Transverse colon (tissue), 4 donors: ENCODE data around the gene LRFN2.

Experiments used
- CTCF ChIP-seq, 5 experiments: fragments of 200-600 bp in 3 of 5; fragments of 450-650 bp in 2 of 5; sonication (generic) in 3 of 5; IDR thresholded peaks; 1 replicate in 2 of 5; 2 replicates in 3 of 5; pipeline ENCODE4 v1.5.1; 2016 to 2017; ENCODE audit warnings: antibody characterized with exemption in 5 of 5, inconsistent platforms in 3 of 5, mild to moderate bottlenecking in 2 of 5, moderate library complexity in 1 of 5
- POLR2A ChIP-seq: fragments of 450-650 bp; IDR thresholded peaks from one replicate; pipeline ENCODE4 v1.6.1; 2016; ENCODE audit warnings: antibody characterized with exemption, mild to moderate bottlenecking, moderate library complexity
- POLR2AphosphoS5 ChIP-seq, 3 donors: sonication (generic); formaldehyde crosslinking; IDR thresholded peaks; one replicate each; pipeline ENCODE4 v1.6.1; 2016; ENCODE audit warnings: antibody characterized with exemption in 3 of 3

GRCh38 chr6:40431706-40432105 lies 155.5 kb downstream of the LRFN2 start:
- TF ChIP-seq CTCF (IDR thresholded peaks at IDR 0.05) = no peak
- no peak for TF ChIP-seq POLR2A
- TF ChIP-seq POLR2AphosphoS5 (IDR thresholded peaks at IDR 0.05) = no peak
